Measurements from ENCODE around the gene CENPE. TPM values are rescaled to one million over a fixed set of nuclear protein-coding genes. Genes with fewer than 3 reads are reported as not detected.

The CENPE gene
- total RNA-seq, 4 donors from 2014 or later = 0.26 to 15.2 (median 0.64) TPM; not detected in 1

GRCh38 chr4:103118166-103118565 is 80.0 kb downstream of the CENPE start:
- TF ChIP-seq POLR2A (IDR thresholded peaks at IDR 0.05) = no peak
- no peak for TF ChIP-seq CTCF (IDR thresholded peaks at IDR 0.05)
- intact Hi-C loops (cut with DNase I; ENCODE audit: low total_unique reads) = no loop called here
- no peaks in the 10 kb centered on the region for H3K27me3 ChIP-seq
- no peak overlapping the region for H3K27ac ChIP-seq
- DNase-seq = no peak
- no peaks in the 10 kb centered on the region for H3K9me3 ChIP-seq
- no peaks in the 10 kb centered on the region for H3K36me3 ChIP-seq
- H3K4me1 ChIP-seq = no peaks in the 10 kb centered on the region
- no peak overlapping the region for H3K4me3 ChIP-seq

GRCh38 chr4:103111598-103111997 is 86.5 kb downstream of the CENPE start:
- Histone ChIP-seq H3K4me1 (no peaks in the 10 kb centered on the region), H3K27me3 (no peaks in the 10 kb centered on the region), H3K36me3 (no peaks in the 10 kb centered on the region), H3K4me3 (no peak overlapping the region), H3K27ac (no peak overlapping the region), H3K9me3 (no peaks in the 10 kb centered on the region)
- TF ChIP-seq CTCF (IDR thresholded peaks at IDR 0.05) (no peak), POLR2A (IDR thresholded peaks at IDR 0.05) (no peak)
- intact Hi-C loops (cut with DNase I; ENCODE audit: low total_unique reads) = no loop called here
- no peak for DNase-seq

GRCh38 chr4:103108542-103108941 is 89.6 kb downstream of the CENPE start:
- intact Hi-C loops (cut with DNase I; ENCODE audit: low total_unique reads) = no loop called here
- no peaks in the 10 kb centered on the region for H3K36me3 ChIP-seq
- TF ChIP-seq POLR2A (IDR thresholded peaks at IDR 0.05) (no peak), CTCF (IDR thresholded peaks at IDR 0.05) (no peak)
- no peaks in the 10 kb centered on the region for H3K27me3 ChIP-seq
- no peak overlapping the region for H3K27ac ChIP-seq
- no peak overlapping the region for H3K4me3 ChIP-seq
- H3K9me3 ChIP-seq = no peaks in the 10 kb centered on the region
- no peaks in the 10 kb centered on the region for H3K4me1 ChIP-seq
- no peak for DNase-seq

- intact Hi-C loops (cut with DNase I; ENCODE audit: low total_unique reads) = no loop called here
- no peaks in the 10 kb centered on the region for H3K4me1 ChIP-seq
- H3K36me3 ChIP-seq = no peaks in the 10 kb centered on the region
- H3K9me3 ChIP-seq = no peaks in the 10 kb centered on the region
- no peak for TF ChIP-seq POLR2A (IDR thresholded peaks at IDR 0.05)
- no peak for TF ChIP-seq CTCF (IDR thresholded peaks at IDR 0.05)
- DNase-seq = no peak
- no peaks in the 10 kb centered on the region for H3K27me3 ChIP-seq
- H3K27ac ChIP-seq = no peak overlapping the region
- H3K4me3 ChIP-seq = no peak overlapping the region
Measured at GRCh38 chr4:103105558-103106356, 92.4 kb downstream of the CENPE start.

- Histone ChIP-seq H3K27ac (no peak overlapping the region), H3K9me3 (no peaks in the 10 kb centered on the region), H3K4me1 (no peaks in the 10 kb centered on the region), H3K4me3 (no peak overlapping the region), H3K27me3 (no peaks in the 10 kb centered on the region), H3K36me3 (no peaks in the 10 kb centered on the region)
- DNase-seq = no peak
- no peak for TF ChIP-seq CTCF (IDR thresholded peaks at IDR 0.05)
- TF ChIP-seq POLR2A (IDR thresholded peaks at IDR 0.05) = no peak
- intact Hi-C loops (cut with DNase I; ENCODE audit: low total_unique reads) = no loop called here
Measured at GRCh38 chr4:103104886-103105285, 93.3 kb downstream of the CENPE start.

Measured in uterus (tissue), 4 donors.